SU-DHL-6 (cell line): ENCODE results near the gene ANKRD31.

Source experiments
- EZH2phosphoT487 ChIP-seq: fragments of 200-600 bp; sonication (generic), shearing (Covaris generic); conservative IDR thresholded peaks from 2 replicates; pipeline ENCODE4 v1.6.1; 2018; ENCODE audit warnings: mild to moderate bottlenecking, antibody characterized with exemption, low read length, moderate library complexity, mixed read lengths
- TF ChIP-seq, protein P1 (sequence below): fragments of 200-600 bp; sonication (generic); IDR thresholded peaks from one replicate; pipeline ENCODE4 v1.5.1; 2017; ENCODE audit warnings: antibody characterized with exemption, mild to moderate bottlenecking, low read length, moderate library complexity; ENCODE audit not compliant: insufficient read depth, poor library complexity, severe bottlenecking

- TF ChIP-seq, protein P1, sequence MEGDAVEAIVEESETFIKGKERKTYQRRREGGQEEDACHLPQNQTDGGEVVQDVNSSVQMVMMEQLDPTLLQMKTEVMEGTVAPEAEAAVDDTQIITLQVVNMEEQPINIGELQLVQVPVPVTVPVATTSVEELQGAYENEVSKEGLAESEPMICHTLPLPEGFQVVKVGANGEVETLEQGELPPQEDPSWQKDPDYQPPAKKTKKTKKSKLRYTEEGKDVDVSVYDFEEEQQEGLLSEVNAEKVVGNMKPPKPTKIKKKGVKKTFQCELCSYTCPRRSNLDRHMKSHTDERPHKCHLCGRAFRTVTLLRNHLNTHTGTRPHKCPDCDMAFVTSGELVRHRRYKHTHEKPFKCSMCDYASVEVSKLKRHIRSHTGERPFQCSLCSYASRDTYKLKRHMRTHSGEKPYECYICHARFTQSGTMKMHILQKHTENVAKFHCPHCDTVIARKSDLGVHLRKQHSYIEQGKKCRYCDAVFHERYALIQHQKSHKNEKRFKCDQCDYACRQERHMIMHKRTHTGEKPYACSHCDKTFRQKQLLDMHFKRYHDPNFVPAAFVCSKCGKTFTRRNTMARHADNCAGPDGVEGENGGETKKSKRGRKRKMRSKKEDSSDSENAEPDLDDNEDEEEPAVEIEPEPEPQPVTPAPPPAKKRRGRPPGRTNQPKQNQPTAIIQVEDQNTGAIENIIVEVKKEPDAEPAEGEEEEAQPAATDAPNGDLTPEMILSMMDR = no peak
- no peak for TF ChIP-seq EZH2phosphoT487
These were observed 214.9 kb downstream of the ANKRD31 start for GRCh38 chr5:75021800-75022199.
